HFFc6 (cell line): ENCODE results near the gene PPP3R1. TPM values are rescaled to one million over a fixed set of nuclear protein-coding genes. Genes with fewer than 3 reads are reported as not detected.

ENCODE experiments used
- DNase-seq: peaks from one replicate; pipeline ENCODE4 v3.0.0-alpha.2; 2018
- H3K27ac Mint-ChIP-seq: 2 replicates; pipeline ENCODE4 v1.8.0; 2020; ENCODE audit warnings: mild to moderate bottlenecking, mixed read lengths
- H3K27me3 Mint-ChIP-seq: 2 replicates; pipeline ENCODE4 v1.8.0; 2021; ENCODE audit warnings: mild to moderate bottlenecking, moderate library complexity, mixed read lengths; ENCODE audit not compliant: insufficient read depth
- H3K36me3 Mint-ChIP-seq: 2 replicates; pipeline ENCODE4 v1.8.0; 2021; ENCODE audit warnings: low read depth, mixed read lengths
- H3K4me1 Mint-ChIP-seq: 2 replicates; pipeline ENCODE4 v1.8.0; 2020; ENCODE audit warnings: low read depth, mixed read lengths
- H3K4me3 Mint-ChIP-seq: 2 replicates; pipeline ENCODE4 v1.8.0; 2020; ENCODE audit warnings: mild to moderate bottlenecking, moderate library complexity, mixed read lengths
- H3K9me3 Mint-ChIP-seq: 2 replicates; pipeline ENCODE4 v1.8.0; 2020; ENCODE audit warnings: mild to moderate bottlenecking, mixed read lengths
- CTCF ChIP-seq: fragments of 200-600 bp; sonication (generic); IDR thresholded peaks from 2 replicates; pipeline ENCODE4 v1.5.0; 2021; ENCODE audit warnings: antibody characterized with exemption, mild to moderate bottlenecking
- total RNA-seq, 6 experiments: library from RNA; stranded (reverse); fragmentation: NEBNext Ultra II Directional; extraction: Animal tissue kit (Norgen Biotek cat#: 25700); gene quantifications; 2 replicates in 1 of 6; 3 replicates in 5 of 6; pipeline ENCODE4 v1.2.3, GENCODE V29; 2021

Gene PPP3R1
- total RNA-seq, 6 experiments from 2014 or later, result 60.0 to 67.0 (median 63.0) TPM

GRCh38 chr2:68158134-68158447, 94.2 kb downstream of the PPP3R1 start:
- TF ChIP-seq CTCF, result no peak
- Mint-ChIP-seq H3K4me1 (peaks cover 28% of the 10 kb centered on the region), H3K4me3 (peak overlapping the region; percentile 99), H3K9me3 (no peaks in the 10 kb centered on the region), H3K36me3 (peaks cover 26% of the 10 kb centered on the region), H3K27ac (peak overlapping the region; percentile 100), H3K27me3 (peaks cover 6% of the 10 kb centered on the region)
- no peak for DNase-seq

GRCh38 chr2:68157402-68158133, 94.8 kb downstream of the PPP3R1 start, which contains the start of gene PNO1:
Gene PNO1 (plus strand): TSS chr2:68157888. CDS start chr2:68157935, 47 bp downstream.
- peak; percentile 33; the same call in 1 of the 2 replicates for TF ChIP-seq CTCF
- Mint-ChIP-seq H3K27me3 (peaks cover 6% of the 10 kb centered on the region), H3K27ac (peak within 1 kb of the TSS; percentile 100), H3K9me3 (no peaks in the 10 kb centered on the region), H3K4me3 (peak within 1 kb of the TSS; percentile 99), H3K36me3 (peaks cover 25% of the 10 kb centered on the region), H3K4me1 (peaks cover 28% of the 10 kb centered on the region)
- peak; percentile 94 for DNase-seq

- Mint-ChIP-seq H3K4me1 (peaks cover 28% of the 10 kb centered on the region), H3K9me3 (no peaks in the 10 kb centered on the region), H3K27ac (peak overlapping the region; percentile 100), H3K36me3 (peaks cover 21% of the 10 kb centered on the region), H3K4me3 (peak overlapping the region; percentile 99), H3K27me3 (peaks cover 6% of the 10 kb centered on the region)
- DNase-seq, result peak; percentile 8
- no peak for TF ChIP-seq CTCF
Observed at GRCh38 chr2:68157002-68157401, 95.3 kb downstream of the PPP3R1 start.

GRCh38 chr2:68156419-68156818, 95.9 kb downstream of the PPP3R1 start:
- no peak for DNase-seq

GRCh38 chr2:68155618-68156017, 96.7 kb downstream of the PPP3R1 start:
- Mint-ChIP-seq H3K4me3 (peak overlapping the region; percentile 39; the same call in 1 of the 2 replicates), H3K4me1 (peaks cover 42% of the 10 kb centered on the region)
- DNase-seq, result no peak

More at GRCh38 chr2:68156419-68156818, 95.9 kb downstream of the PPP3R1 start:
- Mint-ChIP-seq H3K9me3 (no peaks in the 10 kb centered on the region), H3K4me1 (peaks cover 34% of the 10 kb centered on the region), H3K27me3 (peaks cover 6% of the 10 kb centered on the region), H3K27ac (peak overlapping the region; percentile 100), H3K36me3 (peaks cover 20% of the 10 kb centered on the region), H3K4me3 (peak overlapping the region; percentile 99)
- no peak for TF ChIP-seq CTCF

More at GRCh38 chr2:68155618-68156017, 96.7 kb downstream of the PPP3R1 start:
- Mint-ChIP-seq H3K27me3 (peaks cover 6% of the 10 kb centered on the region), H3K9me3 (no peaks in the 10 kb centered on the region), H3K27ac (no peak overlapping the region), H3K36me3 (peaks cover 13% of the 10 kb centered on the region)
- TF ChIP-seq CTCF, result no peak
